ENCODE measurements around the gene NEXMIF.

GRCh38 chrX:74865725-74866124 lies 59.5 kb downstream of the NEXMIF start:
- TF ChIP-seq CTCF (IDR thresholded peaks at IDR 0.05) (no peak), ZFX (IDR thresholded peaks at IDR 0.05; ENCODE audit: borderline replicate concordance) (no peak)
